K562 (cell line): ENCODE results near the gene OSBPL10. TPM values are rescaled to one million over a fixed set of nuclear protein-coding genes. Genes with fewer than 3 reads are reported as not detected.
"Not testable (repeated sequence)": the region's sequence is repeated elsewhere in the genome, so short reads cannot be mapped to it uniquely, and the experiment has no call there.

Experiments used
- ATAC-seq: fragments of 200-7000 bp; cut with Tn5 transposase; 3 replicates; pipeline ENCODE4 v1.9.1; 2020; ENCODE audit warnings: moderate library complexity
- BruUV-seq: library from RNA; stranded (reverse); fragments of 400-500 nt; replicated peaks from 2 replicates; lab custom pipeline; 2021; lab: Mats Ljungman, UMichigan
- CTCF ChIA-PET: fragments of 300-600 bp; formaldehyde crosslinking; extraction: SDS; loops from one replicate; lab custom pipeline; 2021; ENCODE audit warnings: low intra/inter-chr PET ratio; lab: Yijun Ruan, JAX
- POLR2A ChIA-PET: fragments of 300-600, 350-650 bp; sonication (Branson Sonifier 250); formaldehyde crosslinking; extraction: SDS; loops from one replicate; lab custom pipeline; 2021; ENCODE audit warnings: antibody characterized with exemption, inconsistent platforms; lab: Yijun Ruan, JAX
- DNase-seq, 4 experiments: peaks; one replicate each; pipeline versions ENCODE4 v3.0.0 to v3.0.0-alpha.2; 2011 to 2018; ENCODE audit warnings: low spot score in 3 of 4, mixed read lengths in 3 of 4; ENCODE audit errors: extremely low read depth in 1 of 4
- FAIRE-seq: peaks from 2 replicates; lab custom pipeline; 2011; peaks lifted over from hg19 to GRCh38; lab: Jason Lieb, UNC
- H2AFZ ChIP-seq: 2 replicates; pipeline ENCODE4 v1.6.0; 2011; ENCODE audit warnings: low read depth, low read length, control low read depth, inconsistent platforms
- H3K27ac ChIP-seq: fragments of 200-600 bp; 3 replicates; pipeline ENCODE4 v1.8.0; 2011; ENCODE audit warnings: low read depth, mild to moderate bottlenecking, control low read depth, inconsistent platforms, low read length, moderate library complexity, mixed read lengths; ENCODE audit errors: extremely low read depth
- H3K27me3 ChIP-seq, 2 experiments: fragments of 300-600 bp in 1 of 2; 2 replicates in 1 of 2; 3 replicates in 1 of 2; pipeline versions ENCODE4 v1.6.0 to v1.8.0; 2011; ENCODE audit warnings: inconsistent platforms in 2 of 2, low read length in 2 of 2, mild to moderate bottlenecking in 1 of 2, mixed read lengths in 1 of 2, moderate library complexity in 1 of 2; ENCODE audit not compliant: control insufficient read depth in 2 of 2, insufficient read depth in 2 of 2
- H3K36me3 ChIP-seq: fragments of 300-600 bp; 3 replicates; pipeline ENCODE4 v1.8.0; 2011; ENCODE audit warnings: mild to moderate bottlenecking, low read length, inconsistent platforms; ENCODE audit not compliant: control insufficient read depth, insufficient read depth
- H3K4me1 ChIP-seq, 2 experiments: fragments of 200-600 bp in 1 of 2; replicated peaks in 1 of 2; 2 replicates in 1 of 2; 3 replicates in 1 of 2; pipeline versions ENCODE4 v1.5.1 to v1.8.0; 2011; ENCODE audit warnings: inconsistent platforms in 2 of 2, low read length in 2 of 2, mild to moderate bottlenecking in 1 of 2, mixed read lengths in 1 of 2, moderate library complexity in 1 of 2; ENCODE audit not compliant: control insufficient read depth in 2 of 2, insufficient read depth in 2 of 2
- H3K4me2 ChIP-seq: 2 replicates; pipeline ENCODE4 v1.6.1; 2011; ENCODE audit warnings: low read length, control low read depth, inconsistent platforms, mixed read lengths; ENCODE audit not compliant: insufficient read depth
- H3K4me3 ChIP-seq: fragments of 200-600 bp; sonication (generic), shearing (Covaris generic); 2 replicates; pipeline ENCODE4 v1.5.1; 2016; ENCODE audit warnings: control low read depth, inconsistent platforms
- H3K79me2 ChIP-seq: fragments of 200-600 bp; 3 replicates; pipeline ENCODE4 v1.8.0; 2011; ENCODE audit warnings: low read length, inconsistent platforms; ENCODE audit not compliant: control insufficient read depth, insufficient read depth
- H3K9ac ChIP-seq, 2 experiments: 2 replicates each; pipeline versions ENCODE4 v1.6.0 to v1.6.1; 2011; ENCODE audit warnings: low read depth in 2 of 2, low read length in 2 of 2, control low read depth in 1 of 2, inconsistent platforms in 1 of 2, mild to moderate bottlenecking in 1 of 2, mixed read lengths in 1 of 2; ENCODE audit not compliant: insufficient read depth in 1 of 2
- H3K9me1 ChIP-seq: one replicate; pipeline ENCODE4 v1.6.0; 2011; ENCODE audit warnings: inconsistent platforms, mild to moderate bottlenecking, low read length, moderate library complexity; ENCODE audit not compliant: control insufficient read depth, insufficient read depth
- H3K9me3 ChIP-seq: replicated peaks from 2 replicates; pipeline ENCODE4 v1.5.1; 2011; ENCODE audit warnings: low read depth, low read length, inconsistent platforms; ENCODE audit not compliant: control insufficient read depth, insufficient read depth
- H4K20me1 ChIP-seq: replicated peaks from 2 replicates; pipeline ENCODE4 v1.6.1; 2011; ENCODE audit warnings: low read length, inconsistent platforms, mixed read lengths; ENCODE audit not compliant: control insufficient read depth, insufficient read depth
- MAFK ChIP-seq: IDR thresholded peaks from 2 replicates; pipeline ENCODE4 v1.6.1; 2011; ENCODE audit warnings: low read length, improper control_type of control experiment
- NR2F6 ChIP-seq: fragments of 450-650 bp; formaldehyde crosslinking; IDR thresholded peaks from 2 replicates; pipeline ENCODE4 v1.4.0; 2020; ENCODE audit warnings: mild to moderate bottlenecking
- ZNF184 ChIP-seq: sonication (generic); formaldehyde crosslinking; IDR thresholded peaks from 2 replicates; pipeline ENCODE4 v1.5.0; 2020; ENCODE audit warnings: missing genetic modification reagents
- ZNF282 ChIP-seq: sonication (generic); formaldehyde crosslinking; IDR thresholded peaks from 2 replicates; pipeline ENCODE4 v1.8.1; 2023; ENCODE audit warnings: missing genetic modification reagents
- WGBS: fragments of 100-300 bp; shearing (Covaris generic); methylation state at CpG from one replicate; pipeline ENCODE4 v1.1.6; 2016; ENCODE audit warnings: low coverage, mixed read lengths; ENCODE audit not compliant: insufficient coverage; ENCODE audit errors: missing lambda C conversion rate; 5-methylcytosine and 5-hydroxymethylcytosine counted together
- in situ Hi-C: fragments of 300-500 bp; cut with MboI; formaldehyde crosslinking; loops from 4 replicates; pipeline ENCODE4 v1.15.0; 2018; ENCODE audit warnings: inconsistent platforms, mixed read lengths
- intact Hi-C: fragments of 100-400 bp; cut with micrococcal nuclease; formaldehyde crosslinking; loops from 2 replicates; pipeline ENCODE4 v1.14.2; 2022
- polyA plus RNA-seq, 8 experiments: library from polyadenylated mRNA; depleted of rRNA in 4 of 8; stranded (reverse) in 5 of 8; unstranded in 3 of 8; fragments of >200 nt; fragmentation: Nextera tagmentation in 2 of 8; fragmentation: Illumina TruSeq in 1 of 8; extraction: Ambion mirVana in 2 of 8; extraction: Trizol in 1 of 8; gene quantifications; 2 replicates each; pipeline versions ENCODE4 v1.2.1 to v1.2.3, GENCODE V29; 2011 to 2014; ENCODE audit warnings: inconsistent platforms in 1 of 8, missing spikeins in 1 of 8
- total RNA-seq, 7 experiments: library from RNA; depleted of rRNA in 6 of 7; stranded (reverse); fragments of >200 nt in 6 of 7; fragmentation: Illumina TruSeq in 2 of 7; extraction: Trizol in 2 of 7; gene quantifications; 2 replicates each; pipeline versions ENCODE4 v1.2.1 to v1.2.3, GENCODE V29; 2011 to 2021; ENCODE audit warnings: low replicate concordance in 1 of 7
- TF ChIP-seq, protein P1 (sequence below): fragments of 250-450 bp; sonication (Bioruptor Pico); IDR thresholded peaks from 2 replicates; pipeline ENCODE4 v1.5.1; 2021; ENCODE audit warnings: mild to moderate bottlenecking
- TF ChIP-seq, protein P2 (sequence below): fragments of 450-650 bp; formaldehyde crosslinking; IDR thresholded peaks from 2 replicates; pipeline ENCODE4 v1.4.0; 2020; ENCODE audit warnings: mild to moderate bottlenecking, moderate library complexity

Gene OSBPL10
- total and polyA plus RNA-seq, 9 of the 15 experiments (the other 6 are each of a cell fraction or from before 2014, with no cell fraction given), result 0.03 to 0.19 (median 0.14) TPM; not detected in 2

DNA sequence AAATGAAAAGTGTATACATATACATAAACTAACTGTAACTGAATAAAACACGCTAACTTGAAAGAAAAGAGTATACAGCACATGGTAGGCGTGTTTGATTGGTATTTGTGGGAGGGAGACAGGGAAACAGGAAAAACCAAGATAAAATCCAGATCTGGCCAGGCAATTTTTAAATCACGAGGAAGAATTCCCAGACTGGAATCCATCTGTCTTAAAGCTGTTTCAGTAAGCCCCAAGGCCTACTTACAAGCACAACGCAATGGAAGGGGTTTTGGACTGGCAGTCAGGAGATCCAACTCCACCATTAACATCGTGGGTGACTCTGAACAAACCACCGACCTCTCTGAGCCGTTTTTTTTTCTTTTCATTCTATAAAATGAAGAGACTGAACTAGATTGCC, 195.8 kb downstream of the OSBPL10 start:
- 2% methylated on average over 7 of the region's 7 CpGs for WGBS
- ATAC-seq (no peak), FAIRE-seq (no peak), DNase-seq (no peak)
- H3K79me2 ChIP-seq, result no peaks in the 10 kb centered on the region
- no peak for TF ChIP-seq NR2F6 (CRISPR knock-in tag)
- TF ChIP-seq, protein P1, sequence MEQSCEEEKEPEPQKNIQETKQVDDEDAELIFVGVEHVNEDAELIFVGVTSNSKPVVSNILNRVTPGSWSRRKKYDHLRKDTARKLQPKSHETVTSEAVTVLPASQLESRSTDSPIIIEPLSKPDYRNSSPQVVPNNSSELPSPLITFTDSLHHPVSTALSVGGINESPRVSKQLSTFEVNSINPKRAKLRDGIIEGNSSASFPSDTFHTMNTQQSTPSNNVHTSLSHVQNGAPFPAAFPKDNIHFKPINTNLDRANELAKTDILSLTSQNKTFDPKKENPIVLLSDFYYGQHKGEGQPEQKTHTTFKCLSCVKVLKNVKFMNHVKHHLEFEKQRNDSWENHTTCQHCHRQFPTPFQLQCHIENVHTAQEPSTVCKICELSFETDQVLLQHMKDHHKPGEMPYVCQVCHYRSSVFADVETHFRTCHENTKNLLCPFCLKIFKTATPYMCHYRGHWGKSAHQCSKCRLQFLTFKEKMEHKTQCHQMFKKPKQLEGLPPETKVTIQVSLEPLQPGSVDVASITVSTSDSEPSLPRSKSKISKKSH (CRISPR knock-in tag), result no peak
- no peak for TF ChIP-seq MAFK
- TF ChIP-seq ZNF282 (CRISPR knock-in tag), result no peak
- TF ChIP-seq, protein P2, sequence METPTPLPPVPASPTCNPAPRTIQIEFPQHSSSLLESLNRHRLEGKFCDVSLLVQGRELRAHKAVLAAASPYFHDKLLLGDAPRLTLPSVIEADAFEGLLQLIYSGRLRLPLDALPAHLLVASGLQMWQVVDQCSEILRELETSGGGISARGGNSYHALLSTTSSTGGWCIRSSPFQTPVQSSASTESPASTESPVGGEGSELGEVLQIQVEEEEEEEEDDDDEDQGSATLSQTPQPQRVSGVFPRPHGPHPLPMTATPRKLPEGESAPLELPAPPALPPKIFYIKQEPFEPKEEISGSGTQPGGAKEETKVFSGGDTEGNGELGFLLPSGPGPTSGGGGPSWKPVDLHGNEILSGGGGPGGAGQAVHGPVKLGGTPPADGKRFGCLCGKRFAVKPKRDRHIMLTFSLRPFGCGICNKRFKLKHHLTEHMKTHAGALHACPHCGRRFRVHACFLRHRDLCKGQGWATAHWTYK (CRISPR knock-in tag), result no peak
- TF ChIP-seq ZNF184, result no peak
- 0 out of 5 replicates have a peak, but pooled peaks cover 0 to 2% of the 10 kb centered on the region in 2 experiments for H3K27me3 ChIP-seq
- no peaks in the 10 kb centered on the region for H3K4me1 ChIP-seq
- H2AFZ ChIP-seq, result no peak overlapping the region
- no peaks in the 10 kb centered on the region; the same call in 1 of the 2 replicates for H4K20me1 ChIP-seq
- no peak overlapping the region for H3K4me2 ChIP-seq
- H3K9me3 ChIP-seq, result no peaks in the 10 kb centered on the region
- no peak overlapping the region for H3K27ac ChIP-seq
- ChIA-PET CTCF (no interaction called here), POLR2A (no interaction called here)
- H3K4me3 ChIP-seq, result no peak overlapping the region
- no TSS peak for BruUV-seq
- H3K36me3 ChIP-seq, result no peaks in the 10 kb centered on the region
- H3K9me1 ChIP-seq, result no peaks in the 10 kb centered on the region
- intact Hi-C loops, result no loop called here
- H3K9ac ChIP-seq, result no peak overlapping the region
- in situ Hi-C loops, result no loop called here

DNA sequence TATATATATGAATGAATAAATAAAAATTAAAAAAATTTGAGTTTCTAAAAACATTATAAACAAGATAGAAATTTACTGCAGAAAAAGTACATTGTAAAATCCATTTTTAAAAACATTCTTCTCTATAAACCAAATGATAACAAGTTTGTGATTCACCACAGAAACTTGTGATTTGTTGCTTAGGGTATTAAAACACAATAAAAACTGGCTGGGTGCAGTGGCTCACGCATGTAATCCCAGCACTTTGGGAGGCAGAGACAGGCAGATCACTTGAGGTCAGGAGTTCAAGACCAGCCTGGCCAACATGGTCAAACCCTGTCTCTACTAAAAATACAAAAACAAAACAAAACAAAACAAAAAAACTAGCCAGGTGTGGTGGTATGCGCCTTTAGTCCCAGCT, 197.2 kb downstream of the OSBPL10 start:
- H4K20me1 ChIP-seq, FAIRE-seq, H3K27ac ChIP-seq, in situ Hi-C loops, H3K4me2 ChIP-seq, H3K9me1 ChIP-seq, ATAC-seq, H3K9me3 ChIP-seq, H3K79me2 ChIP-seq, H3K4me1 ChIP-seq, DNase-seq, H3K9ac ChIP-seq, H2AFZ ChIP-seq, intact Hi-C loops, BruUV-seq, CTCF ChIA-PET, H3K36me3 ChIP-seq, POLR2A ChIA-PET, H3K27me3 ChIP-seq, H3K4me3 ChIP-seq: not testable (repeated sequence)
- WGBS, result 0% methylated on average over 2 of the region's 2 CpGs

DNA sequence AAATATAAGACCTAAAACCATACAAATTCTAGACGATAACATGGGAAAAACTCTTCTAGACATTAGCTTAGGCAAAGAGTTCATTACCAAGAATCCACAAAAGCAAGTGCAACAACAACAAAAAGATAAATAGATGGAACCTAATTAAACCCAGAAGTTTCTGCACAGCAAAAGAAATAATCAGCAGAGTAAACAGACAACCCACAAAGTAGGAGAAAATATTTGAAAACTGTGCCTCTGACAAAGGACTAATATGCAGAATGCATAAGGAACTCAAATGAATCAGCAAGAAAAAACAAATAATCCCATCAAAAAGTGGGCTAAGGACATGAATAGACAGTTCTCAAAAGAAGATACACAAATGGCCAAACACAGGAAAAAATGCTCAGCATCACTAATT, 198.8 kb downstream of the OSBPL10 start:
- CTCF ChIA-PET, H3K4me2 ChIP-seq, H3K27me3 ChIP-seq, DNase-seq, H4K20me1 ChIP-seq, H3K9ac ChIP-seq, H3K9me1 ChIP-seq, H3K36me3 ChIP-seq, H3K9me3 ChIP-seq, H3K4me1 ChIP-seq, in situ Hi-C loops, ATAC-seq, H3K4me3 ChIP-seq, BruUV-seq, H2AFZ ChIP-seq, intact Hi-C loops, H3K27ac ChIP-seq, H3K79me2 ChIP-seq: not testable (repeated sequence)
- POLR2A ChIA-PET, result interaction anchor here (0.6 kb wide), 1 partner anchor 20 kb away, joined by 3 read pairs; no protein-coding TSS in a partner anchor
- 0% methylated on average over 1 of the region's 1 CpG for WGBS
- peak; percentile 11 for FAIRE-seq
